GM12873 (cell line): ENCODE results near the gene ZBTB20.

Source experiments
- CTCF ChIP-seq: IDR thresholded peaks from 2 replicates; pipeline ENCODE4 v1.5.1; 2012; ENCODE audit warnings: low read depth, mild to moderate bottlenecking, moderate library complexity, low read length, control low read depth; ENCODE audit not compliant: insufficient read depth; ENCODE audit errors: missing control alignments

The ZBTB20 gene

GRCh38 chr3:114816052-114816451, 331.0 kb downstream of the ZBTB20 start:
- TF ChIP-seq CTCF = no peak

- TF ChIP-seq CTCF = no peak
These were observed 337.2 kb downstream of the ZBTB20 start for GRCh38 chr3:114809668-114810413.

GRCh38 chr3:114804099-114804498, 343.0 kb downstream of the ZBTB20 start:
- no peak for TF ChIP-seq CTCF

- TF ChIP-seq CTCF = no peak
These were observed 343.9 kb downstream of the ZBTB20 start for GRCh38 chr3:114803042-114803695.

GRCh38 chr3:114800272-114801031, 346.6 kb downstream of the ZBTB20 start:
- TF ChIP-seq CTCF = no peak

- no peak for TF ChIP-seq CTCF
These were observed 347.3 kb downstream of the ZBTB20 start for GRCh38 chr3:114799816-114800215.

GRCh38 chr3:114796796-114797195, 350.3 kb downstream of the ZBTB20 start:
- no peak for TF ChIP-seq CTCF
